Sigmoid colon (tissue), 7 donors: ENCODE results near the gene ZNF132. TPM values are rescaled to one million over a fixed set of nuclear protein-coding genes. Genes with fewer than 3 reads are reported as not detected.
A peak's percentile ranks its signal among the peaks of the same experiment; 100 is the strongest.

Source experiments
- DNase-seq: peaks from one replicate; pipeline ENCODE4 v3.0.0-alpha.2; 2019
- H3K27ac ChIP-seq, 4 donors: fragments of 200-600 bp; sonication (generic); one replicate each; pipeline ENCODE4 v1.5.1; 2016 to 2019; ENCODE audit warnings: mild to moderate bottlenecking in 1 of 4
- H3K27me3 ChIP-seq, 3 donors: fragments of 200-600 bp; sonication (generic); one replicate each; pipeline ENCODE4 v1.5.1; 2019; ENCODE audit warnings: mild to moderate bottlenecking in 1 of 3
- H3K36me3 ChIP-seq, 4 donors: fragments of 200-600 bp; sonication (generic); one replicate each; pipeline ENCODE4 v1.5.1; 2016 to 2019
- H3K4me1 ChIP-seq, 4 donors: fragments of 200-600 bp; sonication (generic); one replicate each; pipeline ENCODE4 v1.5.1; 2017 to 2019
- H3K4me3 ChIP-seq, 4 donors: fragments of 200-600 bp; sonication (generic); one replicate each; pipeline ENCODE4 v1.5.1; 2017 to 2019; ENCODE audit warnings: mild to moderate bottlenecking in 2 of 4, moderate library complexity in 1 of 4
- H3K9me3 ChIP-seq, 4 donors: fragments of 200-600 bp in 3 of 4; sonication (generic) in 3 of 4; one replicate each; pipeline versions ENCODE4 v1.5.1 to v1.6.1; 2013 to 2019
- EP300 ChIP-seq, 4 donors: sonication (generic); formaldehyde crosslinking; IDR thresholded peaks; one replicate each; pipeline ENCODE4 v1.6.1; 2017; ENCODE audit warnings: antibody characterized with exemption in 4 of 4
- POLR2A ChIP-seq, 2 donors: fragments of 450-650 bp; IDR thresholded peaks; one replicate each; pipeline ENCODE4 v1.6.1; 2016; ENCODE audit warnings: antibody characterized with exemption in 2 of 2, mild to moderate bottlenecking in 2 of 2, moderate library complexity in 2 of 2
- POLR2AphosphoS5 ChIP-seq, 4 donors: sonication (generic); formaldehyde crosslinking; IDR thresholded peaks; one replicate each; pipeline ENCODE4 v1.6.1; 2017; ENCODE audit warnings: antibody characterized with exemption in 4 of 4
- WGBS, 2 donors: extraction: QIAGEN DNeasy Blood & Tissue Kit; methylation state at CpG; one replicate each; pipeline ENCODE4 v1.1.7; 2013; 5-methylcytosine and 5-hydroxymethylcytosine counted together
- intact Hi-C: fragments of 100-400 bp; cut with DNase I; formaldehyde crosslinking; loops from one replicate; pipeline ENCODE4 v1.15.1; 2023
- polyA plus RNA-seq, 3 donors: library from polyadenylated mRNA; stranded (reverse); fragments of 200-250 nt; gene quantifications; one replicate each; pipeline ENCODE4 v1.2.3, GENCODE V29; 2013
- total RNA-seq, 4 donors: library from RNA; depleted of rRNA; stranded (reverse); fragments of >200 nt; gene quantifications; one replicate each; pipeline ENCODE4 v1.1.0, GENCODE V29; 2016
- TF ChIP-seq, protein P1 (sequence below), 4 experiments: fragments of 450-650 bp in 3 of 4; fragments of 200-600 bp in 1 of 4; IDR thresholded peaks; one replicate each; pipeline ENCODE4 v1.5.1; 2016 to 2019; ENCODE audit warnings: antibody characterized with exemption in 4 of 4, mild to moderate bottlenecking in 3 of 4, moderate library complexity in 2 of 4
- donor health status: healthy with polysubstance abuse.
- donor health status: Bipolar disorder and iron deficiency.
- donor health status: healthy.

ZNF132 gene
- total and polyA plus RNA-seq, 7 donors = 0.60 to 12.2 (median 5.7) TPM; not detected in 1

DNA sequence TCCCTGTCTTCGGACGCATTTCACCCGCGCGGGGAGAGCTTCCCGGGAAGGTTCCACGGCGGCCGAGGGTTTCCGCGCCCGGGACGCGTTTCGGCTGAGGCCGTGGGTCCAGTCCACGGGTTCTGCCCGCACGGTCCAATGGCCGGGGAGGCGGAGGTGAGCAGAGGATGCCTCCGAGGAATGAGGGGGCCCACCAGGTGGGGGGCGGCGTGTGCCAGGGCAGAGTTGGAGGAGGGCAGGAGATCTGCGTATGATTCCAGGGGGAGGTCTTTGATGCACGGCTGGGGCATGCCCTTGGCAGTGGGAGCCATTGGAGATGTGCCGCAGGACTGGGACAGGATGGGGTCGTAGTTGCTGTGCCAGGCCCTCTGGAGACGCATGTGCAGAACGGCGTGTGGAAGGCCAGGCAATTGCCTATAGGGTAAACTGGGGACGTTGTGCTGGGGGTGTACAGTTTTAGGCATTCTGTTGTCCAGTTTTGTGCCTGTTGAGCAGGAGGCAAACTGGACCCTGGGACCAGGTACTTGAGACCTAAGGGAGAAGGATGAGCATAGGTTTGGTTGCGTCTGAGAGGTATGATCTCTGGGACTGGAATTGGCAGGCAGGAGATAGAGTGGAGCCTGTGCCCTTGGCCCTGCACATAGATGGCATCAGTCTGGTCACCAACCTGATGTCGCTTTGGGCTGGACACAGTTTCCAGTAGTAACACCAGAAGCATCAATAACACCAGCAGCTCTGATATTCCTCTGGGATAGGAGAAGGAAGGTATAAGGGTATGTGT lies 30.8 kb downstream of the ZNF132 start:
- no peaks in the 10 kb centered on the region for H3K27me3 ChIP-seq
- H3K27ac ChIP-seq = peak overlapping the region; percentile 87 to 91 (median 91)
- peak overlapping the region; percentile 65 to 93 (median 84) for H3K4me3 ChIP-seq
- WGBS, 2 donors = 3 to 5% methylated on average over 34 of the region's 34 CpGs
- TF ChIP-seq POLR2A (IDR thresholded peaks at IDR 0.05) (no peak), EP300 (IDR thresholded peaks at IDR 0.05) (no peak), POLR2AphosphoS5 (IDR thresholded peaks at IDR 0.05) (no peak)
- TF ChIP-seq, protein P1, sequence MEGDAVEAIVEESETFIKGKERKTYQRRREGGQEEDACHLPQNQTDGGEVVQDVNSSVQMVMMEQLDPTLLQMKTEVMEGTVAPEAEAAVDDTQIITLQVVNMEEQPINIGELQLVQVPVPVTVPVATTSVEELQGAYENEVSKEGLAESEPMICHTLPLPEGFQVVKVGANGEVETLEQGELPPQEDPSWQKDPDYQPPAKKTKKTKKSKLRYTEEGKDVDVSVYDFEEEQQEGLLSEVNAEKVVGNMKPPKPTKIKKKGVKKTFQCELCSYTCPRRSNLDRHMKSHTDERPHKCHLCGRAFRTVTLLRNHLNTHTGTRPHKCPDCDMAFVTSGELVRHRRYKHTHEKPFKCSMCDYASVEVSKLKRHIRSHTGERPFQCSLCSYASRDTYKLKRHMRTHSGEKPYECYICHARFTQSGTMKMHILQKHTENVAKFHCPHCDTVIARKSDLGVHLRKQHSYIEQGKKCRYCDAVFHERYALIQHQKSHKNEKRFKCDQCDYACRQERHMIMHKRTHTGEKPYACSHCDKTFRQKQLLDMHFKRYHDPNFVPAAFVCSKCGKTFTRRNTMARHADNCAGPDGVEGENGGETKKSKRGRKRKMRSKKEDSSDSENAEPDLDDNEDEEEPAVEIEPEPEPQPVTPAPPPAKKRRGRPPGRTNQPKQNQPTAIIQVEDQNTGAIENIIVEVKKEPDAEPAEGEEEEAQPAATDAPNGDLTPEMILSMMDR (IDR thresholded peaks at IDR 0.05) = no peak
- DNase-seq = peak; percentile 68
- H3K9me3 ChIP-seq = no peaks in the 10 kb centered on the region
- H3K4me1 ChIP-seq = peaks cover 0 to 26% (median 21%) of the 10 kb centered on the region in 4 donors
- H3K36me3 ChIP-seq = no peaks in the 10 kb centered on the region
- intact Hi-C loops = loop anchor here (2.0 kb wide), 2 partner anchors 22 to 30 kb away; partner anchors contain the start of gene RPS5

DNA sequence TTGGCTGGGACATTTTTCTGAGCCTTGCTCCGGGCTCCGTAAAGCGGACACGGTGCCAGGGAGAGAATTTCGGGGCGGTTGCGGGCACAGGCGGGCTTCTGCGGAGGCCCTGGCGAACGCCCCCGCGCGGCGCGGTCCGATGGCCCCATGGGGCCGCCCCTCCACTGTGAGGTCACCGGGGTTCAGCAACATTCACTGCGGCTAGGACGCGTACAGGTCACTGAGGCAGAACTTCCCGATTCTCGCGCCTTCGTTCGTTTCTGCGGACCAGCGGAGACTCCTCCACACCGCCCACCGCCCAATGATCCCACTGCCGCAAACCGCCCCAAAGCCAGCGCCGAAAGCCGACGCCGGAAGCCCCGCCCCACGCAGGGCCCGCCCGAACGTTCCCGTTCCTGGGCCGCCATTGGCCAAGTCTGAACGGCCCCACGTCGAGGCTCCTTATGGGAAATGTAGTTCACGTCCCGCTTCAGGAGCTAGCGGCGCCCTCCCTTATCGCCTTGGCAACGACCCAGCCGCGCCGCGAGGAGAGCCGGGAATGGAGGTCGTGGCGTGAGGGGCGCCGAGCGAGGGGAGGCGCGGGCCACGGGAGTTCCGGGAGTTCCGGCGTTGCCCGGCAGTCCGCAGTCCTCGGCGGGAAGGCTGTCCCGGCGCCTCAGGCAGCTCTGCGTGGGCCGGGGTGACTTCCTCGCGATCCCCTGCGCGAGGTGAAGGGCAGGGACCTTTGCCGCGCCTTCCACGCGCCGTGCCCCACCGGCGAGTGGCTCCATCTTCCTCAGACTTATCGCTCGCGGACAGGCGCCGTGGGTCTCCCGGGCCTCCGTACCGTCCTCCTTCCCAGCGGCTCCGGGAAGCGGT lies 31.6 kb downstream of the ZNF132 start, which contains the start of gene ZNF584:
ZNF584 (plus strand) TSS at position 498 of the 858 bp plus-strand sequence. CDS start 499 bp downstream, outside the sequence.
- WGBS, 2 donors = 0% methylated on average over 100 of the region's 100 CpGs
- H3K9me3 ChIP-seq = no peaks in the 10 kb centered on the region
- TF ChIP-seq POLR2AphosphoS5 (IDR thresholded peaks at IDR 0.05) = peak; percentile 83 to 94 (median 90)
- peak; percentile 53 to 79 for TF ChIP-seq POLR2A (IDR thresholded peaks at IDR 0.05)
- TF ChIP-seq, protein P1 (IDR thresholded peaks at IDR 0.05) = no peak
- no peak for TF ChIP-seq EP300 (IDR thresholded peaks at IDR 0.05)
- intact Hi-C loops = loop anchor here (2.0 kb wide), 2 partner anchors 22 to 30 kb away; partner anchors contain the start of gene RPS5
- H3K36me3 ChIP-seq = no peaks in the 10 kb centered on the region
- peak; percentile 97 for DNase-seq
- peaks cover 0 to 26% (median 21%) of the 10 kb centered on the region in 4 donors for H3K4me1 ChIP-seq
- H3K4me3 ChIP-seq = peak within 1 kb of the TSS; percentile 65 to 93 (median 84)
- no peaks in the 10 kb centered on the region for H3K27me3 ChIP-seq
- peak within 1 kb of the TSS; percentile 87 to 91 (median 91) for H3K27ac ChIP-seq

DNA sequence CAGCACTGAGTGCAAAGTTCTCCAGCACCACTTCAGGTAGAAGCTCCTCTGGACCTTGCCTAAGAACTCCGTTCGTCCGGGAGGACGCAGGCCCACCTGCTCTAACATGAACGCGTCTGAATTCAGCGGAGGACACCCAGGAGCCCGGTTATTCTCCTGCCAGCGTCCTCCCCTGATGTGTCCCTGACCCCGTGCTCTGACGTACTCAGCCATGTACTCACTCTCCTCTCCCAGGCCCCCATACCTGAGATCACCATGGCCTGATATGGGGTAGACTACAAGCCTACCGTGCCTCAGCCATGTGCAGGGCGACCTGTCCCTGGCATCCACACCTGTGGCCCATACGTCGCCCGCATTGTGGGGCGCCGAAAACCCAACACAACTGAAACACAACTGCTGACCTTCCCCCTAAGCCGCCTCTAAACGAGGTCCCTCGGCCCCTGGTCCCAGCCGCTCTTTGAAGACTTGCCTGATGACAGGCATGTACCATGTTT lies 32.2 kb downstream of the ZNF132 start:
- 18 to 20% methylated on average over 22 of the region's 22 CpGs for WGBS, 2 donors
- peak overlapping the region; percentile 87 to 91 (median 91) for H3K27ac ChIP-seq

More for the DNA sequence above, 32.2 kb downstream of the ZNF132 start:
- no peak for DNase-seq
- no peaks in the 10 kb centered on the region for H3K36me3 ChIP-seq
- H3K4me1 ChIP-seq = peaks cover 0 to 26% (median 21%) of the 10 kb centered on the region in 4 donors
- TF ChIP-seq POLR2A (IDR thresholded peaks at IDR 0.05) (no peak), POLR2AphosphoS5 (IDR thresholded peaks at IDR 0.05) (no peak), EP300 (IDR thresholded peaks at IDR 0.05) (no peak)
- TF ChIP-seq, protein P1 (IDR thresholded peaks at IDR 0.05) = no peak
- no peaks in the 10 kb centered on the region for H3K27me3 ChIP-seq
- H3K9me3 ChIP-seq = no peaks in the 10 kb centered on the region
- intact Hi-C loops = loop anchor here (2.0 kb wide), 2 partner anchors 21 to 31 kb away; partner anchors contain the start of gene RPS5
- H3K4me3 ChIP-seq = peak overlapping the region; percentile 65 to 93 (median 84)
